OCI-LY1 (cell line): Measurements from ENCODE around the gene PRR5.

ENCODE experiments used
- H2AFZ ChIP-seq: fragments of 200-600 bp; sonication (generic), shearing (Covaris generic); 2 replicates; pipeline ENCODE4 v1.6.0; 2014; ENCODE audit warnings: antibody characterized with exemption, mild to moderate bottlenecking, low read length
- H3F3A ChIP-seq: fragments of 200-600 bp; sonication (generic), shearing (Covaris generic); 2 replicates; pipeline ENCODE4 v1.6.0; 2014; ENCODE audit warnings: mild to moderate bottlenecking, antibody characterized with exemption, low read length, moderate library complexity; ENCODE audit not compliant: insufficient read depth
- H3K27ac ChIP-seq: fragments of 200-600 bp; sonication (generic); 2 replicates; pipeline ENCODE4 v1.5.1; 2014; ENCODE audit warnings: low read length, mixed run types, mild to moderate bottlenecking, low read depth; ENCODE audit not compliant: poor library complexity, severe bottlenecking
- H3K27me3 ChIP-seq: fragments of 200-600 bp; sonication (generic); 2 replicates; pipeline ENCODE4 v1.6.0; 2014; ENCODE audit warnings: antibody characterized with exemption, mild to moderate bottlenecking, low read length, moderate library complexity; ENCODE audit not compliant: insufficient read depth
- H3K36me3 ChIP-seq: fragments of 200-600 bp; sonication (generic); 2 replicates; pipeline ENCODE4 v1.6.1; 2014; ENCODE audit warnings: mild to moderate bottlenecking, antibody characterized with exemption, low read length, moderate library complexity, mixed read lengths; ENCODE audit not compliant: insufficient read depth
- H3K4me1 ChIP-seq: fragments of 200-600 bp; sonication (generic); 2 replicates; pipeline ENCODE4 v1.5.1; 2014; ENCODE audit warnings: mild to moderate bottlenecking, low read length, moderate library complexity; ENCODE audit not compliant: insufficient read depth, severe bottlenecking
- H3K4me2 ChIP-seq: fragments of 200-600 bp; sonication (generic), shearing (Covaris generic); 2 replicates; pipeline ENCODE4 v1.6.1; 2014; ENCODE audit warnings: low read length
- H3K4me3 ChIP-seq: fragments of 200-600 bp; sonication (generic); 2 replicates; pipeline ENCODE4 v1.5.1; 2014; ENCODE audit warnings: low read length, low read depth, mild to moderate bottlenecking, mixed read lengths; ENCODE audit not compliant: poor library complexity, severe bottlenecking
- H3K79me2 ChIP-seq: fragments of 200-600 bp; shearing (Covaris generic); 2 replicates; pipeline ENCODE4 v1.6.1; 2016; ENCODE audit warnings: mixed run types, low read length, mixed read lengths; ENCODE audit not compliant: insufficient read depth
- H3K9ac ChIP-seq: fragments of 200-600 bp; sonication (generic), shearing (Covaris generic); 2 replicates; pipeline ENCODE4 v1.6.1; 2014; ENCODE audit warnings: mild to moderate bottlenecking, low read length, mixed read lengths
- H3K9me2 ChIP-seq: fragments of 200-600 bp; sonication (generic), shearing (Covaris generic); 2 replicates; pipeline ENCODE4 v1.6.1; 2014; ENCODE audit warnings: low read depth, mild to moderate bottlenecking, low read length, mixed read lengths
- H3K9me3 ChIP-seq: fragments of 200-600 bp; shearing (Covaris generic); 2 replicates; pipeline ENCODE4 v1.6.1; 2014; ENCODE audit warnings: low read length, mixed read lengths
- H4K20me1 ChIP-seq: fragments of 200-600 bp; sonication (generic), shearing (Covaris generic); 2 replicates; pipeline ENCODE4 v1.6.0; 2016; ENCODE audit warnings: mild to moderate bottlenecking, low read length; ENCODE audit not compliant: insufficient read depth
- EZH2 ChIP-seq: fragments of 200-600 bp; sonication (generic), shearing (Covaris generic); IDR thresholded peaks from 2 replicates; pipeline ENCODE4 v1.8.0; 2017; ENCODE audit warnings: borderline replicate concordance, mixed run types, mild to moderate bottlenecking, antibody characterized with exemption, low read length, moderate library complexity, mixed read lengths
- TF ChIP-seq, protein P1 (sequence below): fragments of 200-600 bp; sonication (generic), shearing (Covaris generic); IDR thresholded peaks from 2 replicates; pipeline ENCODE4 v1.5.1; 2017; ENCODE audit warnings: mild to moderate bottlenecking, antibody characterized with exemption, low read length, moderate library complexity, mixed read lengths

Gene PRR5

GRCh38 chr22:44689915-44690524 is 12.0 kb upstream of the PRR5 start:
- Histone ChIP-seq H4K20me1 (no peaks in the 10 kb centered on the region), H3F3A (no peaks in the 10 kb centered on the region), H3K27me3 (no peaks in the 10 kb centered on the region; the same call in 1 of the 2 replicates), H3K36me3 (no peaks in the 10 kb centered on the region), H3K9ac (no peak overlapping the region), H2AFZ (no peak overlapping the region), H3K4me3 (no peak overlapping the region), H3K27ac (no peak overlapping the region), H3K79me2 (no peaks in the 10 kb centered on the region), H3K9me3 (no peaks in the 10 kb centered on the region), H3K9me2 (no peaks in the 10 kb centered on the region), H3K4me2 (no peak overlapping the region), H3K4me1 (no peaks in the 10 kb centered on the region)
- TF ChIP-seq EZH2 = no peak
- TF ChIP-seq, protein P1, sequence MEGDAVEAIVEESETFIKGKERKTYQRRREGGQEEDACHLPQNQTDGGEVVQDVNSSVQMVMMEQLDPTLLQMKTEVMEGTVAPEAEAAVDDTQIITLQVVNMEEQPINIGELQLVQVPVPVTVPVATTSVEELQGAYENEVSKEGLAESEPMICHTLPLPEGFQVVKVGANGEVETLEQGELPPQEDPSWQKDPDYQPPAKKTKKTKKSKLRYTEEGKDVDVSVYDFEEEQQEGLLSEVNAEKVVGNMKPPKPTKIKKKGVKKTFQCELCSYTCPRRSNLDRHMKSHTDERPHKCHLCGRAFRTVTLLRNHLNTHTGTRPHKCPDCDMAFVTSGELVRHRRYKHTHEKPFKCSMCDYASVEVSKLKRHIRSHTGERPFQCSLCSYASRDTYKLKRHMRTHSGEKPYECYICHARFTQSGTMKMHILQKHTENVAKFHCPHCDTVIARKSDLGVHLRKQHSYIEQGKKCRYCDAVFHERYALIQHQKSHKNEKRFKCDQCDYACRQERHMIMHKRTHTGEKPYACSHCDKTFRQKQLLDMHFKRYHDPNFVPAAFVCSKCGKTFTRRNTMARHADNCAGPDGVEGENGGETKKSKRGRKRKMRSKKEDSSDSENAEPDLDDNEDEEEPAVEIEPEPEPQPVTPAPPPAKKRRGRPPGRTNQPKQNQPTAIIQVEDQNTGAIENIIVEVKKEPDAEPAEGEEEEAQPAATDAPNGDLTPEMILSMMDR = no peak

- TF ChIP-seq, protein P1 = no peak
- TF ChIP-seq EZH2 = no peak
- Histone ChIP-seq H3K4me2 (no peak overlapping the region), H3K27me3 (no peaks in the 10 kb centered on the region; the same call in 1 of the 2 replicates), H3K79me2 (no peaks in the 10 kb centered on the region), H4K20me1 (no peaks in the 10 kb centered on the region), H3K36me3 (no peaks in the 10 kb centered on the region), H2AFZ (no peak overlapping the region), H3K4me1 (no peaks in the 10 kb centered on the region), H3K9me2 (no peaks in the 10 kb centered on the region), H3K9me3 (no peaks in the 10 kb centered on the region), H3K27ac (no peak overlapping the region), H3F3A (no peaks in the 10 kb centered on the region), H3K4me3 (no peak overlapping the region), H3K9ac (no peak overlapping the region)
Measured at GRCh38 chr22:44691796-44692661, 10.0 kb upstream of the PRR5 start.

DNA sequence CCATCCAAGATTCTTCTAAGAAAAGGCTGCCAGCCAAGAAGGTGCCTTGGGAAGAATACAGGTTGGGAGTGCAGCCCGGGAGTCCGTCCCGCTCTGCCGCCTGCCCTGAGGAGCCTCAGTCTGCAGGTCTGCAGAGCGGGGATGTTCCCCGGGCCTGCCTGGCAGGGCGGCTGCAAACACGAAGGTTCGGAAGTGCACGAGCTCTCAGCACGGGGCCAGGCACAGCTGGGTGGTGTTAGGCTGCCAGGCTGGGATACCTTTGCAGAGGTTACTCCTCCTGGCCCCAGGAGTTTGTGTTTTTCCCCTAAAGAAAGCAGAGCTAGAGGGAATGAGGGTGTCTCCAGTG is 9.4 kb upstream of the PRR5 start:
- no peaks in the 10 kb centered on the region for H3K79me2 ChIP-seq
- H3K9me2 ChIP-seq = no peaks in the 10 kb centered on the region
- no peaks in the 10 kb centered on the region for H3K36me3 ChIP-seq
- no peak overlapping the region for H3K27ac ChIP-seq
- H3K9me3 ChIP-seq = no peaks in the 10 kb centered on the region
- no peaks in the 10 kb centered on the region for H4K20me1 ChIP-seq
- H3F3A ChIP-seq = no peaks in the 10 kb centered on the region
- H3K27me3 ChIP-seq = no peaks in the 10 kb centered on the region; the same call in 1 of the 2 replicates
- no peak overlapping the region for H3K9ac ChIP-seq
- H2AFZ ChIP-seq = no peak overlapping the region
- H3K4me2 ChIP-seq = no peak overlapping the region
- H3K4me3 ChIP-seq = no peak overlapping the region
- H3K4me1 ChIP-seq = no peaks in the 10 kb centered on the region
- TF ChIP-seq, protein P1 = no peak
- TF ChIP-seq EZH2 = no peak
